Fibroblast of upper back skin (primary cell): ENCODE results near the gene GADD45A.
A peak's percentile ranks its signal among the peaks of the same experiment; 100 is the strongest.

Experiments used
- DNase-seq: peaks from one replicate; pipeline ENCODE4 v3.0.0-alpha.2; 2013

GADD45A gene

DNA sequence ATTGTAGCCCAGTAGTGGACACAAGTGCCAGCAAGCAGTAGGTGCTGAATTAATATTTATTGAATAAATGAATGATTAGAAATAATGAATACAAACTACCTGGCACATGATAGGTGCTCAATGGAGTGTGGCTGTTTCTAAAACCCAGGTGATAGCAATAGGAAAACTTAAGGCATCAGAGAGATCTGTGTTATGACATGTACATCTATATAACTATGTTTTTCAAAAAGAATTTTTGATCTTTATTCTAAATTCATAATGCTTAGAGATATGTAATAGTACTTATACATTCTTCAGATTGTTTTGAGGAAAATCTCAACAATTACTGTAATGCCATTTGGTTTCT is 5.0 kb downstream of the GADD45A start:
- no peak for DNase-seq

- DNase-seq: no peak
Observed at GRCh38 chr1:67690411-67690810, 5.4 kb downstream of the GADD45A start.

DNA sequence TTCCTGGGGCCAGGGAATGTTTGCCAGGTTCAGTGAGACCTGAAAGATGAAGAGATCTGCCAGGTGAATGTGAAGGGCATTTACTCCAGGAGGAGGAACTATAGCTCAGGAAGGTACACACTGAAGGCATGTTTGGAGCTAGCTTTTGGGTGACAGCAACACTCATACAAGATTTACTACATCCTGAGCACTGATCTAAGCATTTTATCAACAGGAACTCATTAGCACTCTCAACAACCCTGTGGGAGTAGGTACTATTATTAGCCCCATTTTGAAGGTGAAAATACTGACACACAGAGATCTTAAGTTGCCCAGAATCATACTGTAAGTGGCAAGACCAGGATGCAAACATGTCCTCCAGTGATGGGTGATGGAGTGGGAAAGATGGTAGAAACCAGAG is 6.7 kb downstream of the GADD45A start:
- DNase-seq: no peak

GRCh38 chr1:67695963-67696362 is 11.0 kb downstream of the GADD45A start:
- DNase-seq: no peak

DNA sequence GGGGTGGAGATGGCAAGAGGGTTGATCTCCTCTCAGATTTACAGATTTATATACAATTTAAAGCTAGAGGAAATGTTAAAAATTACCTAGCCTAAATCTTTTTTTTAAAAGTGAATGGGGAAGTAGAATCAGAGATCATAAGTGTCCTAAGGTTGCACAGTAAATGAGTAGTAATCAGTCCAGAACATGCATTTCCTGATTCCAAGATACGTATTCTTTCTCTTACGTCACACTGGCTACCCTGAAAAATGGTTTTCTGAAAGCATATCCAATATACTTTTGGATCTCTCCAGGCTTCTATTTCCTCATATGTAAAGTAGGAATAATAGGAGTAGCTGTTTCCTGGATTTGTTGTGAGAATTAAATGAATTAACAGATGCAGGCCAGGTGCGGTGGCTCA is 11.7 kb downstream of the GADD45A start:
- DNase-seq: no peak

GRCh38 chr1:67700220-67700619 is 15.2 kb downstream of the GADD45A start:
- no peak for DNase-seq

DNA sequence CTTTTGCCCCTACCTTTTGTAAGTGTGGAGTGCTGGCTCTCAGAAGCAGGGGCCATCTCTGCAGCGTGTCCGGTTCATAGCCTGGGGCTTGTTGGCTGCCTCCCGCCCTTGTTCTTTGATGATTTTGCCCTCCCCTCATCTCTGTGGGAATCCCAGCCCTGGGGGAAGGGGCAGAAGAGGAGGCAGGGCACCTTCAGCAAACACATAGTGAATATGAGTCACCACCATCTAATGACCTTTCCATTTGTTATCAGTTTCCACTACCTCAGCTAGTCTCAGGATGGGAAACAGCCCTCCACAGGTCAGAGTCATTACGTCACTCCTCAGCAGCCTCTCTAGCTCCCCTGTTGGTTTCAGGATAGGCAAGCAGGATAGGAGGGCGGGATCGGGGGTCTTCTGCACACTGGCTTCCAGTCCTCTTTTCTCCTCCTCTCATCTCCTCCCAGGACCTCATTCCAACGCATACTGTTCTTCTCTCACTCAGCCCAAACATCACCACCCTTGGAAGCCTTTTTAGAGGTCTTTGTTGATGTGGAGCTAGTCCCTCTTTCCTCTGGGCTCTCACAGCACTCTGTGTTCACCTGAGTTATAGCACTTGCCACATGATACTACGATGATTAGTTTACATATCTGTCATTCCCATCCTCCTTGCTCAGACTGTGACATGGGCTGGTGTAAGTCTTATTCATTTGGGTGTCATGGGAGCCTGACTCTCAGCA is 15.8 kb downstream of the GADD45A start:
- DNase-seq: peak; percentile 35

DNA sequence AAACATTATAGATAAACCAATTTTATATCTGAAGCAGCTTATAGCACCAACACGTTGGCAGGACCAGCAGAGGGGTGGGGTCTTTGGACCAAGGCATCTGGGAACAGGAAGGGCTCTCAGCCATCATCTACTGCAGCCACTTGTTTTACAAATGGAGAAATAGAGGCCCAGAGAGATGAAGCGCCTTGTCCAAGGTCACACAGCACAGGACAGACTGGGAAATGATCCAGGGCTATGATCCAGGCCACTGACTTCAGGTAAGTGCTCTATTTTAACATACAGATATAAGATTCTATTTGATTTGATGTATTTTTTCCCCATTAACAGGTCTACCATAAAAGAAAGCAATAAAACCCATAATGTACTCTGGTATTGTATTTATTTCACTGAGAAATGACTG is 16.9 kb downstream of the GADD45A start:
- no peak for DNase-seq

DNA sequence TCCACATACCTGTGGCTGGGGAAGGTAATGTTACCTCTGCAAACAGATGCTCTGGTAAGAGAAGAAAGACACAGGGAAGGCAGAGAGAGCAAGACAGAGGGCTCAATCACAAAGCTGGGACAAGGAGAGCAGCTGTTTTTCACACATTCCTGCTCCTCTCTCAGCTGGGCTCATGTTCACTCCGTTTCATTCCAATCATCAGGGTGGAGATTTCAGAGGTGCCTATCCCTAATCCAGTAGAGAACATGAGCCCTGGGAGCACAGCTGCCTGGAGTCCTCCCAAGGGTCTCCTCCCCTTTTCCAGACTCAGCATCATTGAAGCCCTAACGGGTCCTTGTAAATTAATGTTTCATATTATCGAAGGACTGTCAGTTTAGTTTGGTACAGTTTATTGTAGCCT is 19.4 kb downstream of the GADD45A start:
- no peak for DNase-seq

GRCh38 chr1:67705735-67706453 is 20.9 kb downstream of the GADD45A start:
- DNase-seq: peak; percentile 32

DNA sequence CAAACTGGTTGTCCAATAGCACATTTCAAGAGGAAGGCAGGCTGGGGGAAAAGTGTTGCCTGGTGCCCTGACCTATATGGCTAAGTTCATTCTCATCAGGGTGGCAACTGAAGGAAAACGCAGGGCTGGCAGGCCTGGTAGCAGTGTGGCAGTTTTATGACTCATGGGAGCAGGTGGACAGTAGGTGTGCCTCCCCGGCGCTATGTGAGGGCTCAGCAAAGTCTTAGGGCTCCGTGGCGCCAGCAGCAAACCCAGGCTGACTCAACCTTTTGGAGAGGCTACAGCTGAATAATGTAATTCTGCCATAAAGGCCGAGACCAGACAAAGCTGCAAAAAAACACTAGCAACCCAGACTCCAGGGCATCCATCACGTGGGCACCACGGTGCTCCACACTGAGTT is 23.6 kb downstream of the GADD45A start:
- DNase-seq: no peak

- DNase-seq: peak; percentile 66
Observed at GRCh38 chr1:67710417-67710816, 25.4 kb downstream of the GADD45A start.

- no peak for DNase-seq
Observed at GRCh38 chr1:67711158-67711854, 26.3 kb downstream of the GADD45A start.

DNA sequence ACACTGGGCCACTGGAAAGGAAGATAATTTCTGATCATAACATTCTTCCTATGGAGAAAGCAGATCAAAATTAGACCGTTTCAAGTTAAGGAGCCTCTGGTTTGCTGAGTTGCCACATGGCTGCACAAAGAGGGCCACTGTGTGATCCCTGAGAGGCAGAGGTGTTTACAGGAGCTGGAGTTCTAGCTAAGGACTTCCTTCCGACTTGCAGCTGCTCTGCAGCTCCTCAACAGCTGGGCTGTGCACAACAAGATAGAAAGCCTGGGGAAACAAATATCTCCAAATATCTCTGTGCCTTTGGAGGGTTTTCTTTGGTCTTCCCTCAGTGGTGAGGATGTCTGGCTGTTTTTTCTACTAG is 26.8 kb downstream of the GADD45A start:
- DNase-seq: no peak

- DNase-seq: peak; percentile 89
Observed at GRCh38 chr1:67713057-67713846, 28.3 kb downstream of the GADD45A start.

GRCh38 chr1:67715819-67716218 is 30.8 kb downstream of the GADD45A start:
- no peak for DNase-seq

- DNase-seq: peak; percentile 53
Observed at GRCh38 chr1:67716800-67717199, 31.8 kb downstream of the GADD45A start.

- no peak for DNase-seq
Observed at GRCh38 chr1:67717876-67718275, 32.9 kb downstream of the GADD45A start.

- no peak for DNase-seq
Observed at GRCh38 chr1:67719329-67720196, 34.6 kb downstream of the GADD45A start.

GRCh38 chr1:67721112-67721511 is 36.1 kb downstream of the GADD45A start:
- no peak for DNase-seq

DNA sequence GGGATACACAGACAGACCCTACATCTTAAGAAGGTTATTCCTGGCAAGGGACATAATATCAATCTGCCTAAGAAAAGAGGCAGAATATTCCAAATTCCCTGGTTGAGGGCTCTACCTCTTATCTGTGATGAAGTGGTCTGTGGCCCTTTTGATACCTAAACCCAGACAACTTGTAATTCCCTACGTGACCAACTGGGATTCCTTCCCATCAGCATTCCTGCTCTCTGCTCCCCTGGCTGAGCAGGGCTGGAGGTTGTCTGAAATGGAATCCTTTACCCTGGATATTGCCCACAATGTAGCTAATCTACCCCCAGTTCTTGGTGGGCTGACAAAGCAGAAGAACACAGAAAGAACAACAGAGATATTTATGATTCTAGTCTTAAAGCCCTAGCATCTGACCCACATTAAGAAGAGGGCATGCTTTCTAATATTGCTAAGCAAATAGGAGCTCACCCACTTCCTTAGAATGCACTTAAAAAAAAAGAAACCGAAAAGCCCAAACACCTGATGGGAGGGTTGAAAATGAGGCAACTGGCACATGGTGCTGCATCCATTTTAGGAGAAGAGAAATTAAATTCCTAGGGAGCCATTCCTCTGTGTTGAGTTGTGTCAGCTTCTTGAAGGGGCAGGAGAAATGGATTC is 36.8 kb downstream of the GADD45A start:
- no peak for DNase-seq
